SK-N-SH (cell line): ENCODE measurements around the gene CIAO3. TPM values are rescaled to one million over a fixed set of nuclear protein-coding genes. Genes with fewer than 3 reads are reported as not detected.

Experiments used
- CTCF ChIA-PET: fragments of 300-600, 350-600 bp; formaldehyde crosslinking; extraction: SDS; loops from one replicate; lab custom pipeline; 2021; lab: Yijun Ruan, JAX
- POLR2A ChIA-PET: fragments of 350-600 bp; sonication (Branson Sonifier 250); formaldehyde crosslinking; extraction: SDS; loops from one replicate; lab custom pipeline; 2020; ENCODE audit warnings: antibody characterized with exemption, inconsistent platforms; lab: Yijun Ruan, JAX
- DNase-seq: peaks from one replicate; pipeline ENCODE4 v3.0.0; 2012
- H2AFZ ChIP-seq: fragments of 200-600 bp; sonication (generic); 2 replicates; pipeline ENCODE4 v1.8.1; 2016; ENCODE audit warnings: antibody characterized with exemption, mild to moderate bottlenecking, low read depth
- H3F3A ChIP-seq: fragments of 200-600 bp; sonication (generic); replicated peaks from 2 replicates; pipeline ENCODE3; 2016; ENCODE audit warnings: antibody characterized with exemption, mild to moderate bottlenecking; ENCODE audit not compliant: insufficient read depth
- H3K27ac ChIP-seq, 2 experiments: fragments of 200-500 bp in 1 of 2; fragments of 200-600 bp in 1 of 2; sonication (Bioruptor generic) in 1 of 2; sonication (generic), shearing (Covaris generic) in 1 of 2; 2 replicates each; pipeline versions ENCODE4 v1.5.1 to v1.6.1; 2014 to 2016; ENCODE audit warnings: low read depth in 2 of 2, inconsistent platforms in 1 of 2, low read length in 1 of 2, mild to moderate bottlenecking in 1 of 2, mixed read lengths in 1 of 2
- H3K27me3 ChIP-seq: fragments of 200-600 bp; sonication (generic), shearing (Covaris generic); 2 replicates; pipeline ENCODE4 v1.6.1; 2016; ENCODE audit warnings: mixed run types; ENCODE audit not compliant: insufficient read depth
- H3K36me3 ChIP-seq, 2 experiments: fragments of 200-500 bp in 1 of 2; fragments of 200-600 bp in 1 of 2; sonication (Bioruptor generic) in 1 of 2; sonication (generic) in 1 of 2; replicated peaks in 1 of 2; 2 replicates each; pipeline versions ENCODE3 to v1.5.1; 2014 to 2016; ENCODE audit warnings: low read length in 1 of 2, mild to moderate bottlenecking in 1 of 2; ENCODE audit not compliant: insufficient read depth in 2 of 2, control insufficient read depth in 1 of 2
- H3K4me1 ChIP-seq, 2 experiments: fragments of 200-500 bp in 1 of 2; fragments of 200-600 bp in 1 of 2; sonication (Bioruptor generic) in 1 of 2; sonication (generic), shearing (Covaris generic) in 1 of 2; 2 replicates each; pipeline versions ENCODE4 v1.5.1 to v1.6.1; 2014 to 2016; ENCODE audit warnings: low read depth in 1 of 2, low read length in 1 of 2, mixed run types in 1 of 2; ENCODE audit not compliant: insufficient read depth in 2 of 2, control insufficient read depth in 1 of 2
- H3K4me2 ChIP-seq: fragments of 200-600 bp; sonication (generic), shearing (Covaris generic); 2 replicates; pipeline ENCODE4 v1.6.1; 2017; ENCODE audit warnings: mixed run types
- H3K4me3 ChIP-seq, 2 experiments: fragments of 200-500 bp in 1 of 2; fragments of 200-600 bp in 1 of 2; sonication (Bioruptor generic) in 1 of 2; sonication (generic), shearing (Covaris generic) in 1 of 2; 2 replicates each; pipeline versions ENCODE4 v1.5.1 to v1.8.1; 2014 to 2016; ENCODE audit warnings: low read depth in 2 of 2, inconsistent platforms in 1 of 2, low read length in 1 of 2, mild to moderate bottlenecking in 1 of 2, mixed read lengths in 1 of 2, moderate library complexity in 1 of 2
- H3K79me2 ChIP-seq: fragments of 200-600 bp; sonication (generic); 2 replicates; pipeline ENCODE4 v1.8.1; 2017; ENCODE audit warnings: mild to moderate bottlenecking; ENCODE audit not compliant: insufficient read depth
- H3K9ac ChIP-seq: fragments of 200-600 bp; sonication (generic); 2 replicates; pipeline ENCODE4 v1.6.1; 2017; ENCODE audit warnings: mixed run types
- H3K9me2 ChIP-seq: fragments of 200-600 bp; sonication (generic); 2 replicates; pipeline ENCODE4 v1.6.1; 2017; ENCODE audit warnings: mixed run types
- H3K9me3 ChIP-seq: fragments of 200-600 bp; sonication (generic); 2 replicates; pipeline ENCODE4 v1.6.1; 2017; ENCODE audit warnings: mixed run types, mild to moderate bottlenecking, moderate library complexity
- H4K20me1 ChIP-seq: fragments of 200-600 bp; sonication (generic); 2 replicates; pipeline ENCODE4 v1.6.1; 2017; ENCODE audit warnings: mild to moderate bottlenecking, mixed run types; ENCODE audit not compliant: insufficient read depth
- FOSL2 ChIP-seq: IDR thresholded peaks from 2 replicates; pipeline ENCODE4 v1.4.0; 2012; ENCODE audit warnings: low read depth, mild to moderate bottlenecking, moderate library complexity, borderline replicate concordance
- MXI1 ChIP-seq: IDR thresholded peaks from 2 replicates; pipeline ENCODE4 v1.6.1; 2012; ENCODE audit warnings: mild to moderate bottlenecking, low read depth, low read length, improper control_type of control experiment
- PBX3 ChIP-seq: IDR thresholded peaks from 2 replicates; pipeline ENCODE4; 2012
- POLR2AphosphoS5 ChIP-seq: IDR thresholded peaks from 2 replicates; pipeline ENCODE4 v1.6.1; 2012; ENCODE audit warnings: low read depth, low read length
- RCOR1 ChIP-seq: fragments of 150-350 bp; IDR thresholded peaks from 2 replicates; pipeline ENCODE4 v1.6.1; 2017; ENCODE audit warnings: antibody characterized with exemption, low read length
- SIN3A ChIP-seq: IDR thresholded peaks from 2 replicates; pipeline ENCODE4 v1.6.1; 2012; ENCODE audit warnings: low read depth, mild to moderate bottlenecking, low read length, moderate library complexity, borderline replicate concordance
- USF1 ChIP-seq: IDR thresholded peaks from 2 replicates; pipeline ENCODE4 v1.4.0; 2012; ENCODE audit warnings: low read depth, borderline replicate concordance
- USF2 ChIP-seq: fragments of 150-350 bp; IDR thresholded peaks from 2 replicates; pipeline ENCODE4 v1.6.1; 2017; ENCODE audit warnings: antibody characterized with exemption, low read length, low read depth, borderline replicate concordance
- WGBS: methylation state at CpG from one replicate; pipeline ENCODE4 v1.1.6; 2017; ENCODE audit warnings: low lambda C conversion rate; 5-methylcytosine and 5-hydroxymethylcytosine counted together
- polyA plus RNA-seq, 3 experiments: library from polyadenylated mRNA; depleted of rRNA; stranded (reverse); fragments of >200 nt; gene quantifications; 2 replicates each; pipeline ENCODE4 v1.2.3, GENCODE V29; 2012

Gene CIAO3
- polyA plus RNA-seq, 1 of the 3 experiments (the other 2 are of a cell fraction), result 14.4 TPM

GRCh38 chr16:680967-681745, 59.6 kb downstream of the CIAO3 start:
- POLR2A ChIA-PET, result interaction anchor here (0.9 to 2.2 kb wide), 6 partner anchors 8 to 39 kb away, joined by 3 to 12 read pairs (median 4); partner anchors contain the start of genes RHOT2, WDR24 and WDR90

GRCh38 chr16:680625-680945, 60.2 kb downstream of the CIAO3 start:
- Histone ChIP-seq H3F3A (peaks cover 10% of the 10 kb centered on the region), H4K20me1 (peaks cover 23% of the 10 kb centered on the region), H3K9me3 (no peaks in the 10 kb centered on the region), H3K4me1 (peaks cover 8 to 51% of the 10 kb centered on the region in 2 experiments; a peak in 2 of 4 replicates), H3K4me2 (peak overlapping the region; percentile 90), H3K9ac (peak overlapping the region; percentile 80), H3K36me3 (peaks cover 13 to 30% of the 10 kb centered on the region in 2 experiments), H3K27me3 (no peaks in the 10 kb centered on the region), H3K9me2 (no peaks in the 10 kb centered on the region), H3K27ac (peak overlapping the region; percentile 86 to 98; a peak in 3 of 4 replicates), H2AFZ (no peak overlapping the region), H3K4me3 (peak overlapping the region; percentile 78 to 96), H3K79me2 (peaks cover 37% of the 10 kb centered on the region)
- POLR2A ChIA-PET, result interaction anchor here (0.9 to 2.2 kb wide), 5 partner anchors 9 to 40 kb away, joined by 3 to 12 read pairs (median 4); partner anchors contain the start of genes RHOT2, WDR24 and WDR90
- no peak for DNase-seq
- WGBS, result 33% methylated on average over 1 of the region's 38 CpGs
- CTCF ChIA-PET, result interaction anchor here (0.8 to 3.8 kb wide), 9 partner anchors 9 to 92 kb away, joined by 3 to 20 read pairs (median 4); partner anchors contain the start of genes ANTKMT, METRN, RHOT2 and WDR24
- no peak for TF ChIP-seq PBX3
- TF ChIP-seq USF2, result no peak
- TF ChIP-seq FOSL2, result no peak
- no peak for TF ChIP-seq USF1
- no peak for TF ChIP-seq SIN3A
- no peak for TF ChIP-seq RCOR1
- TF ChIP-seq MXI1, result no peak

More at GRCh38 chr16:680967-681745, 59.6 kb downstream of the CIAO3 start:
- peaks cover 13 to 30% of the 10 kb centered on the region in 2 experiments for H3K36me3 ChIP-seq
- peak overlapping the region; percentile 86 to 98; a peak in 3 of 4 replicates for H3K27ac ChIP-seq
- 42% methylated on average over 42 of the region's 44 CpGs for WGBS
- no peaks in the 10 kb centered on the region for H3K9me3 ChIP-seq
- peak overlapping the region; percentile 78 to 96 for H3K4me3 ChIP-seq
- no peaks in the 10 kb centered on the region for H3K27me3 ChIP-seq
- H3K4me2 ChIP-seq, result peak overlapping the region; percentile 90
- peaks cover 37% of the 10 kb centered on the region for H3K79me2 ChIP-seq
- DNase-seq, result no peak
- H4K20me1 ChIP-seq, result peaks cover 23% of the 10 kb centered on the region
- TF ChIP-seq POLR2AphosphoS5, result peak; percentile 22
- TF ChIP-seq PBX3, result no peak
- no peaks in the 10 kb centered on the region for H3K9me2 ChIP-seq
- H3F3A ChIP-seq, result peaks cover 10% of the 10 kb centered on the region
- H2AFZ ChIP-seq, result no peak overlapping the region
- peak overlapping the region; percentile 80 for H3K9ac ChIP-seq
- H3K4me1 ChIP-seq, result peaks cover 8 to 56% of the 10 kb centered on the region in 2 experiments; a peak in 2 of 4 replicates
- CTCF ChIA-PET, result interaction anchor here (0.8 to 3.8 kb wide), 8 partner anchors 8 to 92 kb away, joined by 3 to 20 read pairs (median 7); partner anchors contain the start of genes ANTKMT, METRN, RHOT2 and WDR24
